GM18505 (cell line): ENCODE results near the gene ANKRD11.
"Not testable (repeated sequence)": the region's sequence is repeated elsewhere in the genome, so short reads cannot be mapped to it uniquely, and the experiment has no call there.

Source experiments
- ATAC-seq: cut with Tn5 transposase; IDR thresholded peaks from one replicate; pipeline ENCODE4 v1.9.1; 2021; ENCODE audit not compliant: unreplicated experiment
- POLR2A ChIP-seq: IDR thresholded peaks from 4 replicates; pipeline ENCODE4 v1.6.1; 2011; ENCODE audit warnings: borderline replicate concordance; ENCODE audit not compliant: insufficient read depth, insufficient read length; ENCODE audit errors: extremely low read depth

The ANKRD11 gene

DNA sequence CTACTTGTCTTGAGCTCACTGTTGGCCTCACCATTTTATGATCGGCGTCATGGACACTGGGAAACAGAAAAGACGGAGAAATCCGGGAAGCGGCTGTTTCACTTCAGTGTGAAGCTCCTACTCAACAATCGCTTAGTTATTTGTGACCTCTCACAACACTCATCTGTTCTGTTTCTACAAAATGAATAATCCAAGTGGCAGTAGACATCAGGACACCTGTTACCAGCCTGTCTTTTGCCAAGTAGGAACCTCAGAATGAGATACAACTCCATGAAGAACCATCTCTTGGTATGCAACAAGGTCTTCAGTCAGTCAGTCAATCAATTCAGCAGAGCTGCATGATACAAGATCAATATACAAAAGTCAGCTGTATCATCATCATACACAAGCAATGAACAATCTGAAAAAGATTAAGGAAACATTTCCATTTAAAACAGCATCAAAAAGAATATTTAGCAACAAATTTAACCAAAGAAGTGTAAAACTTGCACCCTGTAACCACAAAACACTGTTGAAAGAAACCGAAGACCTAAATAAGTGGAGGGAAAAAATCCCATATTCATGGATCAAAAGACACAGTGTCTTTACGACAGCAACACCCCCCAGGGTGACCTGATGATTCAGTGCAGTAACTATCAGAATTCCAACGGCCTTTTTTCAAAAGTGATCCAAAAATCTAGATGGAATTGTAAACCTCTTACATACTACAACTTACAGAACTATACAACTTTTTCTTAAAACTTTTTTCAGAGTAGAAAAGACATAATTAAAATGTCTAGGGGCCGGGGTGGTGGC is 63.4 kb downstream of the ANKRD11 start:
- no peak for TF ChIP-seq POLR2A
- no peak for ATAC-seq

DNA sequence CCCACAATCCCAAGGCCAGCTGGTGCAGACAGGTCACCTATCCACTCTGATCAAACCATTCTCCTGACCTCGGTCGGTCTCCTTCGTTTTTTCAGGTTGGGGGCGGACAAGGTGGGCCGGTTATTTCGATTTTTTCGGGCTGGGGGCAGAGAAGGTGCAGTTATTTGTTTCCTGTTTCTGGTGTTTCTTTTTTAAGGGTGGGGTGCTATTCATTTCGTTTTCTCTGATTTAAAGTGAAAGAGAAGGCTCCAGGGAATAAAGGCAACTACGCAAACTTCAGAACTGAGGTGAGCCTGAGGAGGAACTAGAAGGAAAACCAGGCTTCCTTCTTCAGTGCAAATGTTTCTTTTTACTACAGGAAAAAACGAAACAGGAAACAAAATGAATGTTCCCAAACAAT is 64.8 kb downstream of the ANKRD11 start:
- TF ChIP-seq POLR2A: no peak
- no peak for ATAC-seq

DNA sequence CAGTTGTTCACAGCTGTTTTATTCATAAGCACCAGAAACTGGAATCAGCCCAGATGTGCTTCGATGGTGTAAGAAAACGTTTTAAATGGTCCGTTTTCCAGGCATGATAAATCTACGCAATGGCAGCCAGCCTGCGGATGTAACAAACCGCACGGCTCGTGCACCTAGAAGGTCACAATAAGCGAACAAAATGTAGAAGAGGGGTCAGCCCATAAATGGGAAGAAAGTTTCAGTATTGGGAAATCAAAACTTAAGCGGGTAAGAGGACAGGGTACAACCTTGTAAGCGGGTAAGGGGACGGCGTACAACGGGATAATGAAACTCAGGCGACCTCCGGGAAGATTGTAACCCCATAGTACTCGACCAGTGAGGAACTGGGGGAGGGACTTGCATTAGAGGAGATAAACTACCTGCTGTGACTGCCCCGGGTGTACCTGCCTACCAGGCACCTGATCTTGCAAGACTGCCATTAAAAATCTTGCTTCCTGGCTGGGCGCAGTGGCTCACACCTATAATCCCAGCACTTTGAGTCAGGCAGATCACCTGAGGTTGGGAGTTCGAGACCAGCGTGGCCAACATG is 66.6 kb downstream of the ANKRD11 start:
- ATAC-seq: no peak
- no peak for TF ChIP-seq POLR2A

DNA sequence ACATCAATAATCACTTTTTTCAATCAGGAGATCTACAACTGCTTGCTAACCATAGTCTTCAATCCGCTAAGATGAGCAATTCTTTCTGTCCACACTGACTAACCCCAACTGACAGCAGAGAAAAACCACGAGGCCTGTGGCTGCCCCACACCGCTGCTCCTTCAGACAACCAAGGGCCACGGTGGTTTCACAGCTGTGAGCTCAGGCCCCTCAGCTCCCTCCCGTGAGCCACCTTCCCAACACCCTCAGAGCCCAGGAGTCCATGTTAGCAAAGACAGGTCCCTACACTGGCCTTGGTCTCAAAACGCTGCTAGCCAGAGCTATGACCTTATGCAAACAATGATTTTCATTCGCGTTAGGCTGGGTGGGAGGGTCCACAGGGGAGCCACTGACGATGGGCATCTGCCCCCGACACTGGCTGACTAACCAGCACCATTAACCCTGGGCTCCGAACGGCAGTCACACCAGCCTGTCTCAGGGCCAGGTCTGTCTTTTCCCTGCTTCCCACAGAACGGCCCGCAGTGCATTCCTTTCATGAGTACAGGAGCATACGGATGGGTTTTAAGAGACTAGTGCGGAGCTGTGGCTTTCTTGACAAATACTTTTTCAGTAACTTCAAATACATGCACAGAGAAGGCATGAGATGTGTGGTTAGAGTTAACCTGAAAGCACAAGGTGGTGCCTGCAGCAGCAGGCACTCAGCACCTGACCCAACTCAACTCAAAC is 67.3 kb downstream of the ANKRD11 start:
- no peak for TF ChIP-seq POLR2A
- ATAC-seq: peak; percentile 72

DNA sequence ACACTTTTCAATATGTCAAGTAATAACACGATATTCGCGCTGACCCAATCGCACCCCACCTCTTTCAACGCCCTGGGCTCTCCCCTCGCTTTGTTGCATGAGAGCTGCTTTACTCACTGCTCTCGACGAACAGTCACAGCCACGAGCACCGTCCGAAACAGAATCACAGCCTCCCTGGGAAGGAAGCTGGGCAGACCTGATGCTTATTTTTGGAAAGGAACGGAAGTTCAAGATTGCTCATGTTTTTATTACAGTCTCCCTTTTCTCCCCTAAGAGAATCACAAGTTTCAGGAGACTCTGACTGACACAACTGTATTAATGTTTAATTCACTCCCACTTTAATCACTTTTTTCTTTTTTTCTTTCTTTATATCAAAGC is 67.8 kb downstream of the ANKRD11 start:
- peak; percentile 53 for ATAC-seq
- TF ChIP-seq POLR2A: no peak

DNA sequence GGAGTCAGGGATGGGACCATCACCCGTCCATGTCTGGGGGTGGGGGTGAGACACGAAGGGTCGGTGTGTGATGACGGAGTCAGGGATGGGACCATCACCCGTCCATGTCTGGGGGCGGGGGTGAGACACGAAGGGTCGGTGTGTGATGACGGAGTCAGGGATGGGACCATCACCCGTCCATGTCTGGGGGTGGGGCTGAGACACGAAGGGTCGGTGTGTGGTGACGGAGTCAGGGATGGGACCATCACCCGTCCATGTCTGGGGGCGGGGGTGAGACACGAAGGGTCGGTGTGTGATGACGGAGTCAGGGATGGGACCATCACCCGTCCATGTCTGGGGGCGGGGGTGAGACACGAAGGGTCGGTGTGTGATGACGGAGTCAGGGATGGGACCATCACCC is 69.1 kb downstream of the ANKRD11 start:
- not testable (repeated sequence) for ATAC-seq

DNA sequence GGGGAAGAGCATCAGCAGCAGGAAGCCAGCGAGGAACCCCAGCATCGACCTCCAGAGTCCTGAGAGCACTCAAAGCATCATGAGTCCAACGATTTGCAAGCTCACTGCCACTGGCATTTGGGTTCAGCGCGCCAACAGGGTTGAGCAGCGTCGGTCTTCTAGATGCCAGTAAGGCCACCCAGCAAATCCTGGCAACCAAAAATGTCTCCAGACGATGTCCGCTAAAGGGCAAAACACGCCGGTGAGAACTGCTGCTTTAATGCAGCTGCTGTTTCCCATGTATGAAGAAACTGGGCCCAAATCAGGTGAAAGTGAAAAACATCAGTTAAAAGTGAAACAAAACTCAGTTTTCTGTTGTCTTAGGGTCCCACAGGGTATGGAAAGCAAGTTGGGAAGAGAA is 70.2 kb downstream of the ANKRD11 start:
- TF ChIP-seq POLR2A: no peak
- no peak for ATAC-seq

DNA sequence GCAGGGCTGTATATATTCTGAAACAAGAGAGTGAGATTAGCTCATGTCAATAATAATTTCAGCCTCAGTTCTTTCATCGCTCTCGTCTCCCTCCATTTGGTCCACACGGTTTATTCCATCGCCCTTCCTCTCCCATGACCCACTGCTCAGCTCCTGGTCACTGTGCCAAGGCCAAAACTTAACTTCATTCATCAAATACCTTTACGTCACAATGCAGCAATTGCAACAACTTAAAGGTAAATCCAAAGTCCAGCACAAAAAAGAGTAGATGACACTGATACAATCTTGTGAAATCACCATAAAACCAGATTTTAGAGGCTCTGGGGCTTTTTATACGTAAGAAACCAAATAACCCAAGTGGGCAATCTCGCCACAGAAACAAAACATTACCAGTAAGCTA is 72.0 kb downstream of the ANKRD11 start:
- TF ChIP-seq POLR2A: no peak
- no peak for ATAC-seq

DNA sequence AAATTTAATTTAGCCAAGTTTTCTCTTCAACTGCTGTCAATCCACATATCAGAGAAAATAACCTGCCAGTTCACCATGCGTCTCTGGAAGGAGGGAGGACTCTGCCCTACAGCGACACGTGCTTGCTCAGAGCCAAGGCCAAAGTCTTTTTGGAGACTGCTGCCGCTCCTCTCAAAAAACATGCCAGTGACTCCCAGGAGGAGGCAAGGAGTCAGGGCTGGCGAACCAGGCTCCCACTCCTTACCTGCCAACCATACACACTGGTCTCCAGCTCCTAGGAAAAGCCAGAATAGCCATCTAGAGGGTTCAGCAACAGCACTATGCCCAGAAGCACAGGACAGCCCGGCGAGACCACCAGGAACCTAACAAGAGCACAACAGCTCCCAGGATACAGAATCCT is 73.0 kb downstream of the ANKRD11 start:
- no peak for TF ChIP-seq POLR2A
- ATAC-seq: no peak

DNA sequence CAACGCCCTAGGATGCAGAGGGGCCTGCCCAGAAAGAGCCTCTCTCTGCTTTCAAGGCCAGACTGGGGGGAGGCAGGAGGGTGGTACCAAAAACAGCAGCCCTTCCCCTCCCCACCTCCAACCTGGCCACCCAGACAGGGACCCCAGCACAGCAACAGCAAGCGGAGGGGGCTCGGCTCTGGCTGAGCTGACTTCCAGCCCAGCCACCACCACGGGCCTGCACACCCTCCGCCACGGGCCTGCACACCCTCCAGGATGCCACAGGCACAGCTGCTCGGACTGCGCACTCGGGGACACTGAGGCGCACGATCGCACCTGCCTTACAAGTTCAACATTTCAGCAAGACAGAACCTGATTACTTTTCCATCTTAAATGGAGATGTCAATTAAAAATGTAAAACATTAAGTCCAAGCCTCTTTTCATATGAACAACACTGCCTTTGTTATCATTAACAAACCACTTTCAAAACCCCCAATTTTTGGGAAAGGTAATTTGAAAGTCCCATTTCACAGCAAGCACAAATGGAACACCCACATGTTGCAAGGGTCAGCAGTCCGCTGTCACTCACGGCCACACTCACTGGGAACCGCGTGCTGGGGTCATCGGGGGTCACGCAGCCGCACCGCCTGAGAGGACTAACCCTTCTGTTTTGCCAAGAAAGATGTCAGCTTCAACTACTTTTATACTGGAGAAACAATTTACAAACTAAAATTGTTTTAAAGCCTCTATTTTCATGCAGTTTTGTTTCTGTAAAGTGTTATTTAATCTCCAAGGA is 76.4 kb downstream of the ANKRD11 start:
- no peak for ATAC-seq
- no peak for TF ChIP-seq POLR2A

DNA sequence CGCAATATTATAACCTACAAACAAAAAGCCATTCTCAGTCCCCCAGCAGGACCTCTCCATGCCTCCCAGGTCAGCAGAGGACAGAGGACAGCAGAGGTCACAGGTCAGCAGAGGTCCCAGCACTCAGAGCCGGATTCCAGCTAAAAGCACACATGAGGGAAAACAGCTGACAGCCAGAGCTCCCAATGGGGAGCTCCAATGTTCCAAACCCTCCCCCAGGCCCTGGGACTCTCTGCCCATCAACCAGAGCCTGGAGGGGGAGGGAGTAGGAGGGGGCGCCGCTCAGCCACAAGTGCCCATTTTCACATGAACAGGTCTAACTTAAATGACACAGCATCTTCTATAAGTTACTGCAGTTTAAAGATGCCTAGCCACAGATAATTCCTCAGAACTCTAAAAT is 77.5 kb downstream of the ANKRD11 start:
- ATAC-seq: no peak
- TF ChIP-seq POLR2A: no peak

DNA sequence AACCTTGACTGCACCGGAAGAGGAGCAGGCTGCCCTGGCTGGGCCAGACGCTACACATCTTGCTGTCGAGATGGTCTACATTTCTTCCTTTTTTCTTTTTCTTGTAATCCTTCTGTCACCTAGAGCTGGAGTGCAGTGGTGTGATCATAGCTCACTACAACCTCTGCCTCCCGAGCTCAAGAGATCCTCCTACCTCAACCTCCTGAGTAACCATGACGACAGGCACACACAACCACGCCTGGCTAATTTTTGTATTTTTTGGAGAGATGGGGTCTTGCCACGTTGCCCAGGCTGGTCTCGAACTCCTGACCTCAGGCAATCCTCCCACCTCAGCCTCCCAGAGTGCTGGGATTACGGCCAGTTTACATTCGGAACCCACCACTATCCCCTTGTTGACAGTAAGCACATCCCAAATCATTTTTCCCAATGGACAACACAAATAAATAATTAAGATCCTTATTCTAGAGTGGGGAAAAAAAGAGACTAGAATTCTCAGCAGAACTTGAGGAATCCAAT is 79.0 kb downstream of the ANKRD11 start:
- no peak for TF ChIP-seq POLR2A
- ATAC-seq: no peak

DNA sequence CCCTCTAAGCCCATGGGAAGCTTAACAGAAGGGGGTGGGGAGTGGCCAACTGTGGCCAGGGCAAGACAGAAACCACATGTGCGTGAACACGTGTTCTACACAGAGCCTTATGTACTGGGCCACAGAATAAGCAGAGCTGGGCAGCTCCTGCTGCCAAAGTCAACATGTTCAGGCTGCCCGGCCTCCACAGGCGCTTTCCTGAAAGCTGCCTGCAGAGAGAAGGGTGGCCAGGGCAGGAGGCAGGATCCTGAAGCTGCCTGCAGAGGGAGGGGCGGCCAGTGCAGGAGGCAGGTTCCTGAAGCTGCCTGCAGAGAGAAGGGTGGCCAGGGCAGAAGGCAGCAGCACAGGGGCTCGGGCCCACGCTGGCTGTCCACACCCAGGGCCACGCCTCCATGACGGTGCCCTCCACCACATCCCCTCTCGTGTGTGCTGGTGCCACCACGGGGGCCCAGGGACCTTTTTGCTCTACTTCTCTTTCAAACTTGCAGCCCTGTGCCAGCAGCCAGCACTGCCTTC is 79.5 kb downstream of the ANKRD11 start:
- ATAC-seq: no peak
- TF ChIP-seq POLR2A: no peak
